WTC11 (cell line): ENCODE results near the gene OSM. TPM values are rescaled to one million over a fixed set of nuclear protein-coding genes. Genes with fewer than 3 reads are reported as not detected.

Source experiments
- ATAC-seq: fragments of 200-7000 bp; cut with Tn5 transposase; 2 replicates; pipeline ENCODE4 v1.10.0; 2021; ENCODE audit warnings: mild to moderate bottlenecking, moderate library complexity
- CTCF ChIA-PET: fragments of 300-600 bp; sonication (Branson Sonifier 250); formaldehyde crosslinking; loops from one replicate; lab custom pipeline; 2021; ENCODE audit warnings: antibody characterized with exemption; lab: Charles Lee
- POLR2A ChIA-PET: fragments of 350-600 bp; sonication (Branson Sonifier 250); formaldehyde crosslinking; loops from one replicate; lab custom pipeline; 2021; ENCODE audit warnings: antibody characterized with exemption; lab: Charles Lee
- DNase-seq: peaks from one replicate; pipeline ENCODE4 v3.0.0; 2021; ENCODE audit warnings: low spot score
- H3K27ac Mint-ChIP-seq: 2 replicates; pipeline ENCODE4 v1.8.0; 2021; ENCODE audit warnings: mixed read lengths
- H3K27me3 Mint-ChIP-seq: 2 replicates; pipeline ENCODE4 v1.8.0; 2021; ENCODE audit warnings: low read depth, mild to moderate bottlenecking, moderate library complexity, mixed read lengths
- H3K36me3 Mint-ChIP-seq: 2 replicates; pipeline ENCODE4 v1.8.0; 2021; ENCODE audit warnings: mixed read lengths
- H3K4me1 Mint-ChIP-seq: 2 replicates; pipeline ENCODE4 v1.8.0; 2022; ENCODE audit warnings: mixed read lengths
- H3K4me3 Mint-ChIP-seq: 2 replicates; pipeline ENCODE4 v1.8.0; 2021; ENCODE audit warnings: mild to moderate bottlenecking, moderate library complexity, mixed read lengths
- H3K9me3 Mint-ChIP-seq: 2 replicates; pipeline ENCODE4 v1.8.0; 2021; ENCODE audit warnings: mixed read lengths
- CREM ChIP-seq: sonication (generic); formaldehyde crosslinking; IDR thresholded peaks from 2 replicates; pipeline ENCODE4 v1.8.1; 2022; ENCODE audit warnings: mild to moderate bottlenecking, missing genetic modification reagents, moderate library complexity
- ELF4 ChIP-seq: sonication (generic); formaldehyde crosslinking; IDR thresholded peaks from 2 replicates; pipeline ENCODE4 v1.8.1; 2022; ENCODE audit warnings: low read depth, mild to moderate bottlenecking, moderate library complexity, missing genetic modification reagents
- EMX1 ChIP-seq: fragments of 250-450 bp; sonication (Bioruptor Pico); IDR thresholded peaks from 2 replicates; pipeline ENCODE4 v1.8.0; 2021; ENCODE audit warnings: mild to moderate bottlenecking
- ESRRA ChIP-seq: sonication (generic); formaldehyde crosslinking; IDR thresholded peaks from 2 replicates; pipeline ENCODE4 v1.8.1; 2022; ENCODE audit warnings: mild to moderate bottlenecking, missing genetic modification reagents, borderline replicate concordance
- GRHL2 ChIP-seq: fragments of 250-450 bp; sonication (Bioruptor Pico); IDR thresholded peaks from 2 replicates; pipeline ENCODE4 v1.8.0; 2022; ENCODE audit warnings: mild to moderate bottlenecking, moderate library complexity; ENCODE audit not compliant: insufficient replicate concordance, severe bottlenecking
- KAT7 ChIP-seq: sonication (generic); formaldehyde crosslinking; IDR thresholded peaks from 2 replicates; pipeline ENCODE4 v1.8.1; 2023; ENCODE audit warnings: missing genetic modification reagents, mild to moderate bottlenecking, borderline replicate concordance
- NFYB ChIP-seq: sonication (generic); formaldehyde crosslinking; conservative IDR thresholded peaks from 2 replicates; pipeline ENCODE4 v1.8.0; 2022; ENCODE audit warnings: low read depth, missing genetic modification reagents
- RORB ChIP-seq: fragments of 250-450 bp; sonication (Bioruptor Pico); IDR thresholded peaks from 2 replicates; pipeline ENCODE4 v1.9.0; 2021; ENCODE audit warnings: mild to moderate bottlenecking
- TP53 ChIP-seq: sonication (generic); formaldehyde crosslinking; IDR thresholded peaks from 2 replicates; pipeline ENCODE4 v1.8.1; 2023; ENCODE audit warnings: mild to moderate bottlenecking, missing genetic modification reagents
- ZNF138 ChIP-seq: sonication (generic); formaldehyde crosslinking; conservative IDR thresholded peaks from 2 replicates; pipeline ENCODE4 v1.8.1; 2022; ENCODE audit warnings: mild to moderate bottlenecking, moderate library complexity, missing genetic modification reagents
- total RNA-seq: library from RNA; stranded (reverse); gene quantifications from 3 replicates; pipeline ENCODE4 v1.2.3, GENCODE V29; 2021
- TF ChIP-seq, protein P1 (sequence below): sonication (generic); formaldehyde crosslinking; IDR thresholded peaks from 2 replicates; pipeline ENCODE4 v1.8.1; 2022; ENCODE audit warnings: missing genetic modification reagents, borderline replicate concordance
- TF ChIP-seq, protein P2 (sequence below): sonication (generic); formaldehyde crosslinking; IDR thresholded peaks from 2 replicates; pipeline ENCODE4 v1.8.1; 2023; ENCODE audit warnings: mild to moderate bottlenecking, missing genetic modification reagents, moderate library complexity
- TF ChIP-seq, protein P3 (sequence below): fragments of 250-450 bp; sonication (Bioruptor Pico); IDR thresholded peaks from 2 replicates; pipeline ENCODE4 v1.9.0; 2021; ENCODE audit warnings: moderate library complexity, mild to moderate bottlenecking, inconsistent platforms, borderline replicate concordance
- TF ChIP-seq, protein P4 (sequence below): sonication (generic); formaldehyde crosslinking; IDR thresholded peaks from 2 replicates; pipeline ENCODE4 v1.8.1; 2023; ENCODE audit warnings: mild to moderate bottlenecking, missing genetic modification reagents, moderate library complexity
- TF ChIP-seq, protein P5 (sequence below): sonication (generic); formaldehyde crosslinking; conservative IDR thresholded peaks from 2 replicates; pipeline ENCODE4 v1.8.1; 2023; ENCODE audit warnings: mild to moderate bottlenecking, low read depth, missing genetic modification reagents, moderate library complexity
- TF ChIP-seq, protein P6 (sequence below): fragments of 250-450 bp; sonication (Bioruptor Pico); IDR thresholded peaks from 2 replicates; pipeline ENCODE4 v1.8.0; 2021; ENCODE audit warnings: mild to moderate bottlenecking
- TF ChIP-seq, protein P7 (sequence below): sonication (generic); formaldehyde crosslinking; IDR thresholded peaks from 2 replicates; pipeline ENCODE4 v1.8.0; 2022; ENCODE audit warnings: mild to moderate bottlenecking, missing genetic modification reagents
- TF ChIP-seq, protein P8 (sequence below): sonication (generic); formaldehyde crosslinking; IDR thresholded peaks from 2 replicates; pipeline ENCODE4 v1.8.0; 2022; ENCODE audit warnings: mild to moderate bottlenecking, missing genetic modification reagents

The OSM gene
- total RNA-seq, 1 experiment from 2014 or later = not detected

DNA sequence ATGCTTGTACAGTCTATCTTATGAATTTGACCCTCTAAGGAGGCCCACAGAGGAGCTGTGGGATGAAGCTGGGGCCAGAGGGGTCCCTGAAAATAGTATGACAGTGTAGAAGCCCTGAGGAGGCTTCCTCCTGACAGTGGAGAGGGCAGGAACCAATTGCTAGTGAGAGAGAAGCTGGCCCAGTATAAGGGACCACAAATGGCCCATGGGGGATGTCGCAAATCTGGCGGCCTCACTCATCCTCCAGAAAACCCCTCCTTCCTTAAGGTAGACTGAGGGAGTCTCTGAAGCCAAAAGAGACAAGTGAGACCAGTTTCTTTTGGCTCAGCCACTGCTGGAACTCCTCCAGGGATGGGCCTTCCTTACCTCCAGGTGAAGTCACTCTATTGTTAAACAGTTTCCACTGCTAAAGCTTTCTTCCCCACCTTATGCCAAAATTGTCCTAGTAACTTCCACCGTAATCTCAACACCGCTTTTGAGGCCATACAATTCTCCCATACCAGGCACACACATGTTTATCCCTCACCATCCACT is 40.5 kb upstream of the OSM start:
- TF ChIP-seq, protein P1, sequence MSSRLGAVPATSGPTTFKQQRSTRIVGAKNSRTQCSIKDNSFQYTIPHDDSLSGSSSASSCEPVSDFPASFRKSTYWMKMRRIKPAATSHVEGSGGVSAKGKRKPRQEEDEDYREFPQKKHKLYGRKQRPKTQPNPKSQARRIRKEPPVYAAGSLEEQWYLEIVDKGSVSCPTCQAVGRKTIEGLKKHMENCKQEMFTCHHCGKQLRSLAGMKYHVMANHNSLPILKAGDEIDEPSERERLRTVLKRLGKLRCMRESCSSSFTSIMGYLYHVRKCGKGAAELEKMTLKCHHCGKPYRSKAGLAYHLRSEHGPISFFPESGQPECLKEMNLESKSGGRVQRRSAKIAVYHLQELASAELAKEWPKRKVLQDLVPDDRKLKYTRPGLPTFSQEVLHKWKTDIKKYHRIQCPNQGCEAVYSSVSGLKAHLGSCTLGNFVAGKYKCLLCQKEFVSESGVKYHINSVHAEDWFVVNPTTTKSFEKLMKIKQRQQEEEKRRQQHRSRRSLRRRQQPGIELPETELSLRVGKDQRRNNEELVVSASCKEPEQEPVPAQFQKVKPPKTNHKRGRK = no peak
- TF ChIP-seq ELF4 (no peak), GRHL2 (CRISPR knock-in tag) (no peak), NFYB (no peak), EMX1 (no peak), ZNF138 (CRISPR knock-in tag) (no peak), KAT7 (CRISPR knock-in tag) (no peak)
- TF ChIP-seq, protein P2, sequence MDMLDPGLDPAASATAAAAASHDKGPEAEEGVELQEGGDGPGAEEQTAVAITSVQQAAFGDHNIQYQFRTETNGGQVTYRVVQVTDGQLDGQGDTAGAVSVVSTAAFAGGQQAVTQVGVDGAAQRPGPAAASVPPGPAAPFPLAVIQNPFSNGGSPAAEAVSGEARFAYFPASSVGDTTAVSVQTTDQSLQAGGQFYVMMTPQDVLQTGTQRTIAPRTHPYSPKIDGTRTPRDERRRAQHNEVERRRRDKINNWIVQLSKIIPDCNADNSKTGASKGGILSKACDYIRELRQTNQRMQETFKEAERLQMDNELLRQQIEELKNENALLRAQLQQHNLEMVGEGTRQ = no peak
- TF ChIP-seq, protein P3, sequence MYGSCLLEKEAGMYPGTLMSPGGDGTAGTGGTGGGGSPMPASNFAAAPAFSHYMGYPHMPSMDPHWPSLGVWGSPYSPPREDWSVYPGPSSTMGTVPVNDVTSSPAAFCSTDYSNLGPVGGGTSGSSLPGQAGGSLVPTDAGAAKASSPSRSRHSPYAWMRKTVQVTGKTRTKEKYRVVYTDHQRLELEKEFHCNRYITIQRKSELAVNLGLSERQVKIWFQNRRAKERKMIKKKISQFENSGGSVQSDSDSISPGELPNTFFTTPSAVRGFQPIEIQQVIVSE (CRISPR knock-in tag) = no peak
- TF ChIP-seq, protein P4, sequence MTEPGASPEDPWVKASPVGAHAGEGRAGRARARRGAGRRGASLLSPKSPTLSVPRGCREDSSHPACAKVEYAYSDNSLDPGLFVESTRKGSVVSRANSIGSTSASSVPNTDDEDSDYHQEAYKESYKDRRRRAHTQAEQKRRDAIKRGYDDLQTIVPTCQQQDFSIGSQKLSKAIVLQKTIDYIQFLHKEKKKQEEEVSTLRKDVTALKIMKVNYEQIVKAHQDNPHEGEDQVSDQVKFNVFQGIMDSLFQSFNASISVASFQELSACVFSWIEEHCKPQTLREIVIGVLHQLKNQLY (CRISPR knock-in tag) = no peak
- TF ChIP-seq, protein P5, sequence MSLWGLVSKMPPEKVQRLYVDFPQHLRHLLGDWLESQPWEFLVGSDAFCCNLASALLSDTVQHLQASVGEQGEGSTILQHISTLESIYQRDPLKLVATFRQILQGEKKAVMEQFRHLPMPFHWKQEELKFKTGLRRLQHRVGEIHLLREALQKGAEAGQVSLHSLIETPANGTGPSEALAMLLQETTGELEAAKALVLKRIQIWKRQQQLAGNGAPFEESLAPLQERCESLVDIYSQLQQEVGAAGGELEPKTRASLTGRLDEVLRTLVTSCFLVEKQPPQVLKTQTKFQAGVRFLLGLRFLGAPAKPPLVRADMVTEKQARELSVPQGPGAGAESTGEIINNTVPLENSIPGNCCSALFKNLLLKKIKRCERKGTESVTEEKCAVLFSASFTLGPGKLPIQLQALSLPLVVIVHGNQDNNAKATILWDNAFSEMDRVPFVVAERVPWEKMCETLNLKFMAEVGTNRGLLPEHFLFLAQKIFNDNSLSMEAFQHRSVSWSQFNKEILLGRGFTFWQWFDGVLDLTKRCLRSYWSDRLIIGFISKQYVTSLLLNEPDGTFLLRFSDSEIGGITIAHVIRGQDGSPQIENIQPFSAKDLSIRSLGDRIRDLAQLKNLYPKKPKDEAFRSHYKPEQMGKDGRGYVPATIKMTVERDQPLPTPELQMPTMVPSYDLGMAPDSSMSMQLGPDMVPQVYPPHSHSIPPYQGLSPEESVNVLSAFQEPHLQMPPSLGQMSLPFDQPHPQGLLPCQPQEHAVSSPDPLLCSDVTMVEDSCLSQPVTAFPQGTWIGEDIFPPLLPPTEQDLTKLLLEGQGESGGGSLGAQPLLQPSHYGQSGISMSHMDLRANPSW (CRISPR knock-in tag) = no peak
- Mint-ChIP-seq H3K9me3 (no peaks in the 10 kb centered on the region), H3K4me1 (peaks cover 10% of the 10 kb centered on the region), H3K27ac (no peak overlapping the region), H3K36me3 (no peaks in the 10 kb centered on the region), H3K27me3 (no peaks in the 10 kb centered on the region), H3K4me3 (no peak overlapping the region)
- POLR2A ChIA-PET = no interaction called here
- DNase-seq (no peak), ATAC-seq (no peak)
- CTCF ChIA-PET = interaction anchor here (0.5 kb wide), 1 partner anchor 730 kb away, joined by 4 read pairs; no protein-coding TSS in a partner anchor

DNA sequence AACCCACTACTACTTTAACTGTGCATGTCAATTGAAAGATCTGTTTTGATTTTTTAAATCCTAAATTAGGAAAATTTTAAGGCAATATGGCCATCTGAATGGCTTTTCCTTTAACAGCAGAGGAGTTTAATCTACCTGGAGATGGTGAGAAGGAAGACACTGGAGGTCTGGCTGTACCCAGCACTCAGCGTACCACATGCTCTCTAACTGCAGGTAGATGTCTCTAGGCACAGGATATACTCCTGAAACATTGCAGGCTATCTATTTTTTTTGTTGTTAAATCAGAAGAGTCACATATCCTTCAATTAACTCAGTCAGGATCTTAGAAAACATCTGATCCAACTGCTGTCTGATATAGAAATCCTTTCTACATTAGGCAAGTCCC is 40.0 kb upstream of the OSM start:
- DNase-seq = no peak
- Mint-ChIP-seq H3K27ac (no peak overlapping the region), H3K4me1 (peaks cover 10% of the 10 kb centered on the region), H3K27me3 (no peaks in the 10 kb centered on the region), H3K9me3 (no peaks in the 10 kb centered on the region), H3K36me3 (no peaks in the 10 kb centered on the region), H3K4me3 (no peak overlapping the region)
- POLR2A ChIA-PET = no interaction called here
- TF ChIP-seq, protein P6, sequence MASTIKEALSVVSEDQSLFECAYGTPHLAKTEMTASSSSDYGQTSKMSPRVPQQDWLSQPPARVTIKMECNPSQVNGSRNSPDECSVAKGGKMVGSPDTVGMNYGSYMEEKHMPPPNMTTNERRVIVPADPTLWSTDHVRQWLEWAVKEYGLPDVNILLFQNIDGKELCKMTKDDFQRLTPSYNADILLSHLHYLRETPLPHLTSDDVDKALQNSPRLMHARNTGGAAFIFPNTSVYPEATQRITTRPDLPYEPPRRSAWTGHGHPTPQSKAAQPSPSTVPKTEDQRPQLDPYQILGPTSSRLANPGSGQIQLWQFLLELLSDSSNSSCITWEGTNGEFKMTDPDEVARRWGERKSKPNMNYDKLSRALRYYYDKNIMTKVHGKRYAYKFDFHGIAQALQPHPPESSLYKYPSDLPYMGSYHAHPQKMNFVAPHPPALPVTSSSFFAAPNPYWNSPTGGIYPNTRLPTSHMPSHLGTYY (CRISPR knock-in tag) = no peak
- CTCF ChIA-PET = interaction anchor here (0.5 kb wide), 1 partner anchor 730 kb away, joined by 4 read pairs; no protein-coding TSS in a partner anchor
- ATAC-seq = no peak

DNA sequence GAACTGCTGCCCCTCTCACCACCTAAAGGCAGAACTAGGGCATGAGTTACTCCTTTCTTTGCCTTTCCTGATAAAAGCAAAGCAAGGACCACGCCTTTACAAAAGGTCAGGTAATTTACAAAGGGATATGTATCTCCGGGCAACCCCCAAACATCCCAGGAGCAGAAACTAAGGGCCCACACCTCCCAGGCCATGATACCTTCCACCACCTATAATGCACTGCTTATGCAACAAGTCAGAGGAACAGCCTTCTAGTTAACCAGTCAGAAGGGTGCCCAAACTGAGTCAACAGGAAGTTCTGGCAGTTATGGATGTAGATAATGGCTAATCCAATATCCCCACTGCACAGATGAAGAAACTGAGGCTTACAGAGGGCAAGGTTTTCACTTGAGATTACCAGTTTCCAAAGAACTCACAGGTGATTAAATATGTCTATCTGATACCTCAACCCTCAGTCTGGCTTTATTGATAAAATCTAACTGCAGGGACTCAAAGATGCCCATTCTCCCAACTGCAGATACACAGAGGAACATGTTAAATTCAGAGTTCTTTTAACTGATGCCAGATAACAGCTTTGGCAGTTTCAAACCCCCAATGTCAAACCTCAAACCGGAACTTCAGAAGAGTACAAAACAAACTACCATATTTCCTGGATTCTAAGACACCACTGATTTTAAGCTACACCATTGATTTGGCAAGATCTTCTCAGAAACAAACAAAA is 39.4 kb upstream of the OSM start:
- Mint-ChIP-seq H3K4me1 (peaks cover 6% of the 10 kb centered on the region), H3K27ac (no peak overlapping the region)
- no peak for TF ChIP-seq TP53 (CRISPR knock-in tag)
- TF ChIP-seq, protein P7, sequence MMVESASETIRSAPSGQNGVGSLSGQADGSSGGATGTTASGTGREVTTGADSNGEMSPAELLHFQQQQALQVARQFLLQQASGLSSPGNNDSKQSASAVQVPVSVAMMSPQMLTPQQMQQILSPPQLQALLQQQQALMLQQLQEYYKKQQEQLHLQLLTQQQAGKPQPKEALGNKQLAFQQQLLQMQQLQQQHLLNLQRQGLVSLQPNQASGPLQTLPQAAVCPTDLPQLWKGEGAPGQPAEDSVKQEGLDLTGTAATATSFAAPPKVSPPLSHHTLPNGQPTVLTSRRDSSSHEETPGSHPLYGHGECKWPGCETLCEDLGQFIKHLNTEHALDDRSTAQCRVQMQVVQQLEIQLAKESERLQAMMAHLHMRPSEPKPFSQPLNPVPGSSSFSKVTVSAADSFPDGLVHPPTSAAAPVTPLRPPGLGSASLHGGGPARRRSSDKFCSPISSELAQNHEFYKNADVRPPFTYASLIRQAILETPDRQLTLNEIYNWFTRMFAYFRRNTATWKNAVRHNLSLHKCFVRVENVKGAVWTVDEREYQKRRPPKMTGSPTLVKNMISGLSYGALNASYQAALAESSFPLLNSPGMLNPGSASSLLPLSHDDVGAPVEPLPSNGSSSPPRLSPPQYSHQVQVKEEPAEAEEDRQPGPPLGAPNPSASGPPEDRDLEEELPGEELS (CRISPR knock-in tag) = no peak
- no peak for TF ChIP-seq RORB
- TF ChIP-seq, protein P4 (CRISPR knock-in tag) = no peak
- TF ChIP-seq GRHL2 (CRISPR knock-in tag) = no peak
- TF ChIP-seq CREM (CRISPR knock-in tag) = no peak
- TF ChIP-seq ESRRA (CRISPR knock-in tag) = no peak
- TF ChIP-seq, protein P8, sequence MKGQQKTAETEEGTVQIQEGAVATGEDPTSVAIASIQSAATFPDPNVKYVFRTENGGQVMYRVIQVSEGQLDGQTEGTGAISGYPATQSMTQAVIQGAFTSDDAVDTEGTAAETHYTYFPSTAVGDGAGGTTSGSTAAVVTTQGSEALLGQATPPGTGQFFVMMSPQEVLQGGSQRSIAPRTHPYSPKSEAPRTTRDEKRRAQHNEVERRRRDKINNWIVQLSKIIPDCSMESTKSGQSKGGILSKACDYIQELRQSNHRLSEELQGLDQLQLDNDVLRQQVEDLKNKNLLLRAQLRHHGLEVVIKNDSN (CRISPR knock-in tag) = no peak

More for the DNA sequence above, 39.4 kb upstream of the OSM start:
- Mint-ChIP-seq H3K4me3 (no peak overlapping the region), H3K27me3 (no peaks in the 10 kb centered on the region), H3K36me3 (no peaks in the 10 kb centered on the region; the same call in 1 of the 2 replicates), H3K9me3 (no peaks in the 10 kb centered on the region)
- CTCF ChIA-PET = interaction anchor here (0.5 kb wide), 1 partner anchor 729 kb away, joined by 4 read pairs; no protein-coding TSS in a partner anchor
- no peak for DNase-seq
- POLR2A ChIA-PET = no interaction called here
- no peak for ATAC-seq
